ENCODE measurements around the gene DNAJB5.

DNAJB5 gene

GRCh38 chr9:35026671-35027070, 37.1 kb downstream of the DNAJB5 start:
- Histone ChIP-seq H2BK12ac (ENCODE audit: low read length in 2 of 2) (no peak overlapping the region), H3K4me3 (ENCODE audit: insufficient read depth in 1 of 2, low read depth in 1 of 2, low read length in 2 of 2) (no peak overlapping the region), H3K36me3 (ENCODE audit: control insufficient read depth in 1 of 2, insufficient read depth in 2 of 2, low read depth in 1 of 2, low read length in 2 of 2) (peaks cover 14 to 45% of the 10 kb centered on the region in 2 experiments), H3K9me3 (ENCODE audit: control insufficient read depth, low read length) (no peaks in the 10 kb centered on the region), H4K8ac (ENCODE audit: low read length) (no peak overlapping the region), H3K14ac (ENCODE audit: low read length in 2 of 2) (no peak overlapping the region), H2AFZ (ENCODE audit: low read depth, low read length) (no peak overlapping the region), H3K27me3 (ENCODE audit: control insufficient read depth in 1 of 2, insufficient read depth in 1 of 2, low read length in 2 of 2) (no peaks in the 10 kb centered on the region), H4K91ac (ENCODE audit: low read length) (no peak overlapping the region), H3K4ac (ENCODE audit: low read depth in 1 of 2, low read length in 2 of 2) (no peak overlapping the region), H3K9ac (ENCODE audit: low read length) (no peak overlapping the region), H3K4me2 (ENCODE audit: low read length, poor library complexity, severe bottlenecking) (no peak overlapping the region), H3K18ac (ENCODE audit: low read depth in 1 of 2, low read length in 2 of 2) (no peak overlapping the region), H2BK120ac (ENCODE audit: low read depth, low read length) (no peak overlapping the region), H3K4me1 (ENCODE audit: control insufficient read depth, insufficient read depth, low read depth, low read length) (peaks cover 1% of the 10 kb centered on the region), H2AK5ac (ENCODE audit: low read length, severe bottlenecking) (no peak overlapping the region), H2BK5ac (ENCODE audit: low read depth, low read length, poor library complexity, severe bottlenecking) (no peak overlapping the region), H3K27ac (ENCODE audit: low read length, poor library complexity, severe bottlenecking) (no peak overlapping the region), H3K23ac (ENCODE audit: low read length in 2 of 2) (no peak overlapping the region), H3K79me1 (replicated peaks; ENCODE audit: low read length, poor library complexity, severe bottlenecking) (no peaks in the 10 kb centered on the region), H2BK15ac (ENCODE audit: low read depth, poor library complexity, severe bottlenecking) (no peak overlapping the region)
- 75% methylated on average over 3 of the region's 3 CpGs for WGBS
- no peak for DNase-seq

DNA sequence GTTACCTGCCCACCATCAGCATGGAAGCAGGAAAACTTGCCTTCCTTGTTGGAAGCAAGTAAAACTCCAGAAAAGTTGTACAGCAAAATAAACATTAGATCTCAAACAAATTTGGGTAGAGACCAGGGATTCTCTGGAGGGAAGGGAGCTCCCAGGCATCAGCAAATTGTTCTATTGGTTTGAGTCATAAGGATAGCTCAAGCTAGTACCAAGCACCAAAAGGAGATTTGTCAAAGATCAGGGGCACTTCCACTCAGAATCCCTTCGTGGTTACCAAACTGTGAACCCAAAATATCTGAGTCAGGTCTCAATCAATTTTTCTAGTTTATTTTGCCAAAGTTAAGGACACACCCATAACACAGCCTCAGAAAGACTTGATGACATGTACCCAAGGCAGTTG, 37.8 kb downstream of the DNAJB5 start:
- Histone ChIP-seq H3K4me1 (ENCODE audit: control insufficient read depth, insufficient read depth, low read depth, low read length) (peaks cover 1% of the 10 kb centered on the region), H4K91ac (ENCODE audit: low read length) (no peak overlapping the region), H3K9ac (ENCODE audit: low read length) (no peak overlapping the region), H3K18ac (ENCODE audit: low read depth in 1 of 2, low read length in 2 of 2) (no peak overlapping the region), H4K8ac (ENCODE audit: low read length) (no peak overlapping the region), H3K27ac (ENCODE audit: low read length, poor library complexity, severe bottlenecking) (no peak overlapping the region), H3K9me3 (ENCODE audit: control insufficient read depth, low read length) (no peaks in the 10 kb centered on the region), H2BK12ac (ENCODE audit: low read length in 2 of 2) (no peak overlapping the region), H2AFZ (ENCODE audit: low read depth, low read length) (no peak overlapping the region), H3K4me2 (ENCODE audit: low read length, poor library complexity, severe bottlenecking) (no peak overlapping the region), H3K4me3 (ENCODE audit: insufficient read depth in 1 of 2, low read depth in 1 of 2, low read length in 2 of 2) (no peak overlapping the region), H3K4ac (ENCODE audit: low read depth in 1 of 2, low read length in 2 of 2) (no peak overlapping the region), H2BK5ac (ENCODE audit: low read depth, low read length, poor library complexity, severe bottlenecking) (no peak overlapping the region), H3K14ac (ENCODE audit: low read length in 2 of 2) (no peak overlapping the region), H2AK5ac (ENCODE audit: low read length, severe bottlenecking) (no peak overlapping the region), H3K27me3 (ENCODE audit: control insufficient read depth in 1 of 2, insufficient read depth in 1 of 2, low read length in 2 of 2) (no peaks in the 10 kb centered on the region), H2BK120ac (ENCODE audit: low read depth, low read length) (no peak overlapping the region), H2BK15ac (ENCODE audit: low read depth, poor library complexity, severe bottlenecking) (no peak overlapping the region), H3K36me3 (ENCODE audit: control insufficient read depth in 1 of 2, insufficient read depth in 2 of 2, low read depth in 1 of 2, low read length in 2 of 2) (peaks cover 12 to 41% of the 10 kb centered on the region in 2 experiments), H3K79me1 (replicated peaks; ENCODE audit: low read length, poor library complexity, severe bottlenecking) (no peaks in the 10 kb centered on the region), H3K23ac (ENCODE audit: low read length in 2 of 2) (no peak overlapping the region)
- WGBS: 69% methylated on average over 1 of the region's 1 CpG
- no peak for DNase-seq

DNA sequence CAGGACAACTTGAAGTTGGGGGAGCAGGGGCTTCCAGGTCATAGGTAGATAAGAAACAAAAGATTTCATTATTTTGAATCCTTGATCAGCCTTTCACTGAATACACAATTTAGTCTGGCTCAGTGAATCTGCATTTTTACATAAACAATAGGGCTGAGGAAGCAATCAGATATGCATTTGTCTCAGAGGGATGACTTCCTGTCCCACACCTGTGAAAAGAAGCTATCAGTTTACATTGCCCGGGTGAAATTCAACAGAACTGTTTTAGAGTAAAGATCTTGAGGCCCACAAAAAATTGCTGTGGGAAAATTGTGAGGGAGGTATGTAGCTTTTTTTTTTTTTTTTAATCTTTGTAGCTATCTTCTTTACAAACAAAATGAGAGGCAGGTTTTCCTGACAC, 38.3 kb downstream of the DNAJB5 start:
- no peaks in the 10 kb centered on the region for H3K9me3 ChIP-seq (ENCODE audit: control insufficient read depth, low read length)
- no peak overlapping the region for H3K9ac ChIP-seq (ENCODE audit: low read length)
- no peak overlapping the region for H3K18ac ChIP-seq (ENCODE audit: low read depth in 1 of 2, low read length in 2 of 2)
- no peak overlapping the region for H3K4me3 ChIP-seq (ENCODE audit: insufficient read depth in 1 of 2, low read depth in 1 of 2, low read length in 2 of 2)
- H3K14ac ChIP-seq (ENCODE audit: low read length in 2 of 2): no peak overlapping the region
- no peak overlapping the region for H3K4me2 ChIP-seq (ENCODE audit: low read length, poor library complexity, severe bottlenecking)
- H2BK5ac ChIP-seq (ENCODE audit: low read depth, low read length, poor library complexity, severe bottlenecking): no peak overlapping the region
- H4K91ac ChIP-seq (ENCODE audit: low read length): no peak overlapping the region
- WGBS: 94% methylated on average over 1 of the region's 1 CpG
- H3K79me1 ChIP-seq (replicated peaks; ENCODE audit: low read length, poor library complexity, severe bottlenecking): no peaks in the 10 kb centered on the region
- no peak overlapping the region for H2AFZ ChIP-seq (ENCODE audit: low read depth, low read length)
- peaks cover 1% of the 10 kb centered on the region for H3K4me1 ChIP-seq (ENCODE audit: control insufficient read depth, insufficient read depth, low read depth, low read length)
- H3K36me3 ChIP-seq (ENCODE audit: control insufficient read depth in 1 of 2, insufficient read depth in 2 of 2, low read depth in 1 of 2, low read length in 2 of 2): peaks cover 9 to 40% of the 10 kb centered on the region in 2 experiments
- no peak overlapping the region for H3K23ac ChIP-seq (ENCODE audit: low read length in 2 of 2)
- no peak overlapping the region for H2BK15ac ChIP-seq (ENCODE audit: low read depth, poor library complexity, severe bottlenecking)
- DNase-seq: no peak
- no peak overlapping the region for H2BK120ac ChIP-seq (ENCODE audit: low read depth, low read length)
- H3K27ac ChIP-seq (ENCODE audit: low read length, poor library complexity, severe bottlenecking): no peak overlapping the region
- H3K27me3 ChIP-seq (ENCODE audit: control insufficient read depth in 1 of 2, insufficient read depth in 1 of 2, low read length in 2 of 2): no peaks in the 10 kb centered on the region
- H3K4ac ChIP-seq (ENCODE audit: low read depth in 1 of 2, low read length in 2 of 2): no peak overlapping the region
- no peak overlapping the region for H2BK12ac ChIP-seq (ENCODE audit: low read length in 2 of 2)
- no peak overlapping the region for H2AK5ac ChIP-seq (ENCODE audit: low read length, severe bottlenecking)
- H4K8ac ChIP-seq (ENCODE audit: low read length): no peak overlapping the region

DNA sequence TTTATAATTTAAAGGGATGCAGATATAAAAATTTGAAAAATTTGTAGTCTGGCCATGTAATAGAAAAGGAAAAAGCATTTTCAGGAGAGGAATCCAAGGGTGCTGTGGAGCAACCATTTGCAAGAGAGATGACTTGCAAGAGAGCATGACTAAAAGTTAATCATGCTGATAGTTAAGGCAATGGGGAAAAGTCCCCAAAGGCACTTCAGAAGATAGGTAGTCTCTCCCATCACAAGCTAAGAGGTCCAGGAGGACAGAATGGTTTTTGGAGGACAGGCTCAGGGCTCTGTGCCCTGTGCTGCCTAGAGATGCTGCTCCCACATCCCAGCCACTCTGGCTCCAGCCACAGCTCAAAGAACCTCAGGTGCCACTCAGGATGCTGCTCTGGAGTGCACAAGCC, 38.8 kb downstream of the DNAJB5 start:
- Histone ChIP-seq H3K79me1 (replicated peaks; ENCODE audit: low read length, poor library complexity, severe bottlenecking) (no peaks in the 10 kb centered on the region), H3K14ac (ENCODE audit: low read length in 2 of 2) (no peak overlapping the region), H2BK12ac (ENCODE audit: low read length in 2 of 2) (no peak overlapping the region), H2AK5ac (ENCODE audit: low read length, severe bottlenecking) (no peak overlapping the region), H4K91ac (ENCODE audit: low read length) (no peak overlapping the region), H2BK5ac (ENCODE audit: low read depth, low read length, poor library complexity, severe bottlenecking) (no peak overlapping the region), H3K4me2 (ENCODE audit: low read length, poor library complexity, severe bottlenecking) (no peak overlapping the region), H2AFZ (ENCODE audit: low read depth, low read length) (no peak overlapping the region), H3K36me3 (ENCODE audit: control insufficient read depth in 1 of 2, insufficient read depth in 2 of 2, low read depth in 1 of 2, low read length in 2 of 2) (peaks cover 9 to 45% of the 10 kb centered on the region in 2 experiments), H2BK120ac (ENCODE audit: low read depth, low read length) (no peak overlapping the region), H3K4me1 (ENCODE audit: control insufficient read depth, insufficient read depth, low read depth, low read length) (peaks cover 1% of the 10 kb centered on the region), H3K27ac (ENCODE audit: low read length, poor library complexity, severe bottlenecking) (no peak overlapping the region), H3K9me3 (ENCODE audit: control insufficient read depth, low read length) (no peaks in the 10 kb centered on the region), H3K4me3 (ENCODE audit: insufficient read depth in 1 of 2, low read depth in 1 of 2, low read length in 2 of 2) (no peak overlapping the region), H3K18ac (ENCODE audit: low read depth in 1 of 2, low read length in 2 of 2) (no peak overlapping the region), H2BK15ac (ENCODE audit: low read depth, poor library complexity, severe bottlenecking) (no peak overlapping the region), H3K9ac (ENCODE audit: low read length) (no peak overlapping the region), H3K4ac (ENCODE audit: low read depth in 1 of 2, low read length in 2 of 2) (no peak overlapping the region), H4K8ac (ENCODE audit: low read length) (no peak overlapping the region), H3K23ac (ENCODE audit: low read length in 2 of 2) (no peak overlapping the region), H3K27me3 (ENCODE audit: control insufficient read depth in 1 of 2, insufficient read depth in 1 of 2, low read length in 2 of 2) (no peaks in the 10 kb centered on the region)
- no peak for DNase-seq
